HG03571 (cell line): ENCODE data around the gene CHRNA1.

Source experiments
- ATAC-seq: cut with Tn5 transposase; IDR thresholded peaks from one replicate; pipeline ENCODE4 v1.9.1; 2021; ENCODE audit not compliant: unreplicated experiment

Gene CHRNA1

DNA sequence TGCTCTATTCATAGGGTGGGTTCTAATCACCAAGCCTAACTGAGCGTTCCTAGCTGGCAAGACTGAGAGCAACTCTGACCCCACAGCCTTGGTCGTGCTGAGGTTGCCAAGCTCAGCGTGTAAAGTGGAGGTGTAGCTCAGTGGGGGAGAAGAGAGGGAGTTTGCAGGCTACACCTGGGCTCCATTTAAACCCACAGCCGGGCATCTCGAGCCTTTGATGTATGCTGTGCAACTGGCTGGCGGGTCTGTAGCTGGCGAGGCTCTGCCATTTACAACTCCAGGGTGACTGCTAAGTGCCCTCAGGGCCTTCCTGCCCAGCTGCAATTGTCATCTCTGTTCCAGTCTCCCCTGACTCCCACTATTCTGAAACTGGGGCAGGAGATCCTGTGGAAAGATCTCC, 20.0 kb upstream of the CHRNA1 start:
- no peak for ATAC-seq

DNA sequence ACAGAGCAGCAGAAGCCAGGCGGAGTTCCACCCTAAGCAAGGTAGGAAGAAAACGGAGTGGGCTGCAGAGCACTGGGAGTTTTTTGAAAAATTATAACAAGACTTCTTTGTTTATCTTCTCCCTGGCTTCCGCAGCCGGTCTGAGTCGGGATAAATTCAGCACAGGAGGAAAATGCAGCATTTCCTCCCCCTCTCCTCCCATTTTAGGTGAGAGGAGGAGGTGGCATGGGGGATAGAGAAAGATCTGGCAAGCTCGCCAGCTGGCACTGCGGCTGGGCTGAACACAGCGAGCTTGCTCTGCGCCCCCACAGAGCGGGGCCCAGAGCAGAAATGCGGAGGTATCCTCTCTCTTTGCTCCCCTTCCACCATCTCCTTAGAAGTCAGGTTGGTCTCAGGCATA, 17.7 kb upstream of the CHRNA1 start:
- no peak for ATAC-seq

DNA sequence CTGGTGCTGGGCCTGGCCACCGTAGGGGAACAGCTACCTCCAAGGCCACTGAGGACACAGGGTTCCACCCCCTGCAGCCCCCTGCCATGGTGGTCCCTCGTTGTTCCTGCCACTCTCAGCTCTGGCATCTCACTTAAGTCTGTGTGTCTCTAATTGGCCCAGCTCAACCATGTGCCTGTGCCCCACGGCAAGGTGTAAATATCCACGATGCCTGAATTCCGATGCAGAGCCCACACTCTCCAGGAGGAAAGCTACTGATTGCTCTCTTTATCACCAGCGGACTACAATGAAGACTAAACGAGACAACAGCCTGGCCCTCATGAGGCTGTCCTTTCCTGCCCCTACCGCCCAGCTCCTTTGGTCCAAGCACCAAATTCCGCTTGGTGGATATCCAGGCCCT, 17.0 kb upstream of the CHRNA1 start:
- no peak for ATAC-seq

DNA sequence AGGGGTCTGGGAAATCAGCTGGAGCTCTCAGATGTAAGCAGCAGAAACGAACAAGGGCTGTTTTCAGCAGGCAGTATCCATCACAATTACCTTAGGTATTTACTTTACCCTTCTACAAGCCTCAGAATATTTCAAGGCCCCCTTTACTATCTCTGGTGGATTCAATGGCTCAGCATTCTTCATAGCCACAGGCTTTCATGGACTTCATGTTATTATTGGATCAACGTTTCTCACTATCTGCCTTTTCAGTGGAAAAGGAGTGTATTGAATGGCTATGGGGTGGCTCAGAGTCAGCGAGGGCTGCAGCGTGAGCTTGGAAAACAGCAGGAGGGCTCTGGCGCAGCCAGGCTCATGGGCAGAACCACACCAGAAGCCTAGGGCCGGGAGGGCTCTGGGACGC, 16.6 kb upstream of the CHRNA1 start:
- no peak for ATAC-seq

DNA sequence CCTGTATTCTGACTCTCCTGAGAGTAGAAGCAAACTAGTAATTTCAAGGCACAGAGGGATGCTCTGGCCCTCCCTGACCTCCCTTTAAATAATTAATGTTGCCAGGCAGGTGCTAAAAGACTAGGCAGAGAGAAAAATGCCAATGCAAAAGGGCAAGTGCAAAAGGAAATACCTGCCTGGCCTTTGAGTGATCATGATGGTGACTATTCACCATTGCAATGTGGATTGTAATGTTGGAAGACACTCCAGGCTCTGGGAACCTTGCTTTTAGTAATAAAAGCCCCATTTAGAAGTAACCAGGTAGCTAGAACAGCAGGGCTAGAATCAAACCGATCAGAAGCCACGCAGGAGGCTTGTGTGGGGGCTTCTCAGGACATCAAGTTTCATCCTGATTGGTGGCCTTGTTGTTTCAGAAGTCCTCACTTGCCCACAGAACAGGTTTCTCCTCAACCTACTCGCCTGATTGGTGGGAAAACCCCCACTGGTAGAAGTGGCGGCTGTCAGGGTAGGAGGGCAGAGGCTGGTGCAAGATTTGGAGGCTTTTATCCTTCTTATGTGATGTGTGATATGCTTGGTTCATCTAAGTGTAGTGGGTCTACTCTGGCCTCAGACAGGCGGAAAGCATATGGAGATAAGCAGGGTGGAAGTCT, 16.0 kb upstream of the CHRNA1 start:
- ATAC-seq: no peak

DNA sequence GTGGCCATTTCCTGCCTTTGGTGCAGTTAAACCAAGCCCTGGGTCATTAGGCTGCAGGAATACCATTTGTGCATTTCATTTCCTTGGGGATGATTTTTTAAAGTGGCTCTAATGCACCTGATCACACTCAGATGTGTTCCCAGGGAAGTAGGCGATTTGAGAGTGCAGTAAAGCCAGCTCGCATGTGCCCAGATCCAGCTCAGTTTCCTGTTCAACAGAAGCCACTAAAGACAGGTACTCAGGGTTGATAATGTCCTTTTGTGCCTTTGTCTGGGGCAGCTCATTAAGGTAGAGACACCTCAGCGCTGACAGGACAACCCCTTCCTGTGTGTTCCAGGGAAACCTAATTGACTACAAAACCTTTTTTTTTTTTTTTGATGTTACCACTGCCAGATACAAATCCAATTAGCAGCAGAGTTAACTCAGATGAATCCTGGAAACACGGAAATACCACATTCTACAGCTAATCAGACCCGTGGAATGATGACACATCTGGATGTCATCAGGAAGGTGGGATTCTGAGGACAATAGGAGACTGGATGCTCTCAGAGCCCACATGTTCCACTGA, 15.2 kb upstream of the CHRNA1 start:
- ATAC-seq: no peak

DNA sequence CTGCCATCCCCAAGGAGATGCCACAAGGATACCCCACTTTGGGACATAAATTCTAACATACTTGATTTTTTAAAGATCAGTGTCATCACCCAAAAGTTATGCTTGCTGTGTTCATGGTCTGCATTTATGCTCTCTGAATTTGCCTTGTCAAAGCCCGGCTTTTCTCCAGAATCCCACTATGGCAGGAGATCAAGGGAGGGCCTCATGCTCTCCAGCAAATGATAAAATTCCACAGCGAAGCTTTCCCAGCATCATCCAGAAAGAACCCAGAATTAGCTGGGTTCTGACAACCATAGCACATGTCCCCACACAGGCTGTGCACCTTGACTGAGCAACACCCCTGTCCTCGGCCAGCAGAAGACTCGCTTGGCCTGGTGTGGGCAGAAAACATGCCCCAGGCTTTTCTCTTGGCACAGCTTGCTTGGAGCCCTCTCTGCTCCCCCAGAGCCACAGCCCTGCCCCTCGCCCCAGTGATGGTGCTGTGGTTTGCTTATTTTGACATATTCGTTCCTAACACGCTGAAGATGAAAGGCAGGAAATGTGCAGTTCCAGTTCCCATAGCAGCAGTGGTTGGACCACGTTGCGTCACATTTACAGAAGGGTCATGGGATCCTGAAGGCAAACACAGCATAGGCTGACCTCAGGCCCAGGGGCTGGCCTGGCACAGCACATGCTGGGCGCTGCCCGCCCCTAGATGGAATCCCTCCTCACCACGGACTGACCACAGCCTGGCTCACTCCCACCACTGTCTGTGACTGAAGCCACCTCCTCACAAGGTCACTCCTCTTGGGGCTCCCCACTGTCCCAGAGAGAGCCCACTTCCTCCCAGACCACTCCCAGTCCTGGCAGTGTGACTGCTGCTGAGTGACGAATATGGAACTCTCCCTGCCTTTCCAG, 14.1 kb upstream of the CHRNA1 start:
- no peak for ATAC-seq

DNA sequence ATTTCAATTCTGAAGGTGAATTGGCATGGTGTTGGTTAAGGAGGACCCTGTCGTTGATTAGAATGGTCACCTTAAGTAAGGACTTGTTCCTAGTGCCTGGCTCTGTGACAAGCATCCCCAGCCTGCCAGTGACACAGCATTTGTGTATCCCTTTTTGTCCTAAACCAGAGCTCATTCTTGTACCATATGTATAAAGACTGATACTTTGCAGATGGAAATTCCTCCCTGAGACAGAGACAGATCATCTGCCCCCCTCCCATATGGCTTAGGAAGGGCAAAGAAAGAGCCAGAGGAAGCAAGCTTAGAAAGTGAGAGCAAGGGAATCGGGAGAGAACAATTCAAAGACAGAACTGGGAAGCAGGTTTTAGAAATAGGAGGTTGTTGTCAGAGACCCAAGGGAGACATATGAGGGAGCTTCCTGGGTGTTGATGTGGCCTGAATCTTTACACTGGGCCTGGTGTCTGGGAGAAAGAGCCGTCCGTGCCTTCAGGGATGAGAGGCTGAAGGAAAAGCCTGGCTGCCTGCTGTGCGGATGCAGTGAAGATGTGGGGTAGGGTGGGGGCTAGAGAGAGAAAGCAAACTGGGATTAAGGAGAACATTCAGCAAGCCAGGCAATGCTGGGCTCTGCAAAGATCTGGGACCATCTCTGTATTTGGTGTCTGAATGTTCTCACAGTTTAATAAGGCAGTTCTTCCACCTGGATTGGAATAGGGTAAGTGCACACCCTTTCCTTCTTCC, 13.2 kb upstream of the CHRNA1 start:
- no peak for ATAC-seq

DNA sequence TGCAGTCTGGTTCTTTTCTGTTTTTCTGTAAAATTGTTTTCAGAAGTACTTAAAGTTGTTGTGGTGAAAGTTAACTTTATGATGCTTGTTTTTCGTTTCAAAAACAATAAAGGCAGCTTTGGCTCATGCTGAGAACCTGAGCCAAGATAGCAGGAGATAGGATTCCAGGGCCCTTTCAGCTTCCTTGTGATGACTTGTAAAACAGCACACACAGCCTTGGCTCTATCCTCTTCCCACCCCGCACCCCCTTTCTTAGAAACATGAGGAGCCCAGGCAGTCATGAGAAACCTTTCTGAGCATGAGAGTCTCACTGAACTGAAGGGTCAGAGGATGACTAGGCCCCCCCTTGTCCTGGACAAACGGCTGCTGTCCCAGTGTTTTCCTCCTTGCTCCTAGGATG, 12.4 kb upstream of the CHRNA1 start:
- no peak for ATAC-seq

DNA sequence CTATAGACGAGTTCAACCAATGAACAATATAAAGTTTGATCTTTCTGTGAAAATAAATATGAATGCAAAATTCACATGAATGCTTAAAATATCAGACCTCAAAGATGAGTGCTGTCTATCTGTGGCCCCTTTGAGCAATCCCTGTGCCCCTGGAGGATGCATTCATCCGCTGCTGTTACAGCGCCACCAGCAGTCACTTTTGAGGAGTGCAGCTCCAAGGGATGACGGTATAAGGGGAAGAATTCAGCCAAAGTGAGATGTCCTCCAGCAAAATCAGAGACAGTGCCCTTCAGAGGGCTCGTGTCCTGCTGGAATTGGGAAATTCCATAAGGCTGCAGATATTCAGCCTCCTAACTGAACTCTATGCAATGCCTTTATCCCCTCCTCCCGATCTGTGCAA, 12.0 kb upstream of the CHRNA1 start:
- no peak for ATAC-seq

DNA sequence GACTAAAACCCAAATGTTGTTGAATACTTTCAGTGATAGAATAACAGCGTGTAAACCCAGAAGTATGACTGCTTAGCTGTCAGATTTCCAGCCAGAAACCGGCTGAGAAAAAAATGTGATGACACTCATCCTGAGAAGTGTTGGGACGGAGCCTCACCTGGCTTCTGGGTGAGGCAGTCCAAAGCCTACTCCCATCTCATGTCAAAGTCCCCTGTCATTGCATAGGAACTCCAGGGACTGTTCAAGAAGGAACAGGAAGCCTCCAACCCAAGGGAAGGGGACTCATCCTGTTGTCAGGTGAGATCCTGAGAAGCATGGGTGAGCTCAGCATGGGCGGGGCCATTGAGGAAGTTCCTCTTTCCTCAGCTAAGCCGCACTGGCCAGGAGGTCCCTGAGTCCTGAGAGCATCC, 11.3 kb upstream of the CHRNA1 start:
- no peak for ATAC-seq

DNA sequence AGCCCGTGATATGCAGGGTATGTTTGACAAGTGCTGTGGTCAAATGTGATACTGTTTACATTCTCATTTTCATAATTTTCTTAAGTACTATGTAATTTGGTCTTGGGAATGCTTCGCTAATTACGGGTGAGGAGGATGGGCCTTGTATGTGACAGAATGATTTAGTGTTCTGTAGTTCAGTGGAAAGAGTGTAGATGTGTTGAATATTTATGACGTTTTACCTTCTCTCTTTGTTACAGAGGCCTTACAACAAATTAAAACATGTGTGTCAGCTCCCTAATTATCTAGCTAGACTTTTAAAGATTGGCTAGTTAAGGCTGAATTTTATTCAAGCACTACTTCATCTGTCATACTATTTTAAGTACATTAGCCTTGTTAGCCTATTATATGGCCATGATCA, 10.6 kb upstream of the CHRNA1 start:
- no peak for ATAC-seq

DNA sequence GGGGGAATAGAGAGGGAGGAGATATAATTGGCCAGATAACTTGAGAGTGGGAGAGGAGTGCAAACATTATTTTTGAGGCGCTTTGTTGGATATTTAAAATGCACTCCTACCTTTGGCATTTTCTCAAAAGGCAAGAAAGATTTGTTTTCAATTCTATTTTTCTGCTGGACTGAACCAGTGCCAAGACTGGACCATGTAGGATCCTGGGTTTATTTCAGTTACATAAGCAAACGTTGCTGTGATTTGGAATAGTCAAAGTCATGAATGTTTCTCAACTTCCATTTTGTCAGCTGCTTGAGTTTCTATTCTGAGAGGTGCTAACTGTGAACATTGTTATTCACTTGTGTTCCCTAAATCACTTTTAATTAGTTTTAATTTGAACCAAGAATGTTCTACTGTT, 8.9 kb upstream of the CHRNA1 start:
- no peak for ATAC-seq

DNA sequence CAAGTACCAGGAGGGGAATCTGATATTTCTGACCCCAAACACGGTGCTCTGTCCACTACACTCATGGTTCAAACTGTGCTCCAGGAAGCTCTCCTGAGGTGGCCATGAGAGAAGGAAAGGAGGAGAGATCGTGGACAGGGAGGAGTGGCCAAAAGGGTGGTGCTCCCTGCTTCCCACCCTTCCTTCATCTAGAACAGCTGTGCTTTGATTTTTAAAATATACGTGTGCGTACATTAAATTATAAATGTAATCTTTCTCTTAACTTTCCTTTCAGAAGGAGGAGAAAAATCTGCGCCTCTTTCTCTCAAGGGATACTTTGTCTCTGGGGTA, 8.2 kb upstream of the CHRNA1 start:
- ATAC-seq: no peak

DNA sequence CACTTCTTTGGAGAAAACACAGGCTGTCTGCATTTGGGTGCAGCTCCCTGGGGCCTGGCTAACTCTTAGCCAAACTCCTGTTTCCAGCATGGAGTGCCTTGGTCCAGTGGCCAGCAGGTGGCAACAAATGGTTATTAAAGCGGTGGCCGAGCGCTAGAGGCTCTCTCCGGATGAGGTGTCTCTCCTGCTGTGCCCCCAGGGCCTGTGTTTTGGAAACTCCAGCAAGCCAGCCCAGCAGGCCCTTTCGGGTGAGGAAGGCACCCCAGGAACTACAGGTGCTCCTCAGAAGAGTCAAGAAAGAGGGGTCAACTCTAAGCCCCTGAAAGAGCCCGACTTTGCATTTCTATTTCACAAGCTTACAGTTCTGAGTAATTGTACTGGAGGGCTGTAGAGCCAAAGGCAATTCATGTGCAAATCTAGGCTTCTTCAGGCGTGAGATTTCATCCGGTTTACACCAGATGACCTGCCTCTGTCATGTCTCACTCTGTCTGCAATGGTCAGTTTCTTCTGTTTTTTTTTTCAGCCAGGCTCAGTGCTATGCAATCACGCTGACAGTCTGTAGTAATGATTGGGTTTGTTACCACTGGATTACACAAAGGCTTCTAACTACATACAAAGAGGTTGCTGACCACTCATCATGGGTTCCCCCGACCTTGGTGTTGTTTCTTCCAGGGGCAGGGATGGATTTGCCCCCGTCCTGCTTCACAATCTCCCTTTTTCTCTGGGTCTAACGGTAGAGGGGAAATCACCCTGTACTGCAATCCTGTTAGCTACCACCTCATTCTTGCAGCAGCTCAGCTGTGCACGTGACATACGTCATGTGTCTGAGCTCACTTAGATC, 7.6 kb upstream of the CHRNA1 start:
- ATAC-seq: peak; percentile 72

DNA sequence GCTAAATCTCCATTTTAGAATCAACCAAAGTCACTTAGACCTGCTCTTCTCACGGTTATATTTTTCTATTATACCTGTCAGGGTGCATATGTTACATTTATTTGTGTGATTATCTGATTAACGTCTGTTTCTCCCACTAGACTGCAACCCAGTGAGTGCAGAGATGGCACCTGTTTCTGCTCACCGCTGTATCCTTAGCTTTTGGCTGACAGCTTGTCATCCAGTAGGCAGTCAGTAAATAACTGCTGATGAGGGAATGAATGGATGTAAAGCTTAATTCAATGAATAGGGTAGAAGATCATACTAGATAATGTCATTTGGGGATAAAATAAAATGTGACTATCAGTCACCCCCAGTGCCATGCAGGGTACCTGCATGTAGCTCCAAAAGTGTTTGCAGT, 6.9 kb upstream of the CHRNA1 start:
- ATAC-seq: no peak

DNA sequence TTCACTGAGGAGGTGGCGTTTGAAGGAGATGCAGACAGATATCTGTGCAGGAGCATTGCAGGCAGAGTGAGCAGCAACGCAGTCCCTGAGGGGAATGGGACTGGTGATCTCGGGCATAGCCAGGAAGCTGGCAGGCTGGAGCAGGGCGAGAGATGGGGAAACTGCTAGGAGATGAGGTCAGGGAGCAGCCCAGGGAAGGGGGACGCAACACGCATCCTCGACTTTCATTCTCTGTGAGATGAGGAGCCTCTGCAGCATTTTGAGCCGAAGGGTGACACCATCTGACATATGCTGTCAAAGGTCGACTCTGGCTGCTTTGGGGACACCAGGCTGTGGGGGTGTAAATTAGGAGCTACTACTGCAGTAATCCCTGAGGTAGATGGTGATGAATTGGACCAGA, 4.3 kb upstream of the CHRNA1 start:
- no peak for ATAC-seq

DNA sequence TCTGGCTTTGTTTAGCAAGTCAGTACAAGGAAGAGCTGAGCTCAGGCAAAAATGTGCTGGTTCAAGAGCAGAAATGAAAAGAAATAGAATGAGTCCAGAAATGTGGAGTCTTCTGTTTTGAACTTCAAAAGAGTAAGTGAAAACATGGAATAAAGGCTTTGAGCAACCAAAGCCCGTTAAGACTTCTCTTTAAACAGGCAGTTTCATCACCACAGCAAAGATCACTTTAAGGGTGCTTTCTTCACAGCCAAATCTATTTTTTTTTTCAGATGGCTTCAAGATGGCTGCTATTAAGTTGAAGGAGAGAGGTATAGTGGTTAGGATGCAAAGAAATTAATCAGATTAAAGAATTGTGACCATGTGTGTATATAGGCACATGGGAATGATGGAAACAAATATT, 2.0 kb upstream of the CHRNA1 start:
- no peak for ATAC-seq

DNA sequence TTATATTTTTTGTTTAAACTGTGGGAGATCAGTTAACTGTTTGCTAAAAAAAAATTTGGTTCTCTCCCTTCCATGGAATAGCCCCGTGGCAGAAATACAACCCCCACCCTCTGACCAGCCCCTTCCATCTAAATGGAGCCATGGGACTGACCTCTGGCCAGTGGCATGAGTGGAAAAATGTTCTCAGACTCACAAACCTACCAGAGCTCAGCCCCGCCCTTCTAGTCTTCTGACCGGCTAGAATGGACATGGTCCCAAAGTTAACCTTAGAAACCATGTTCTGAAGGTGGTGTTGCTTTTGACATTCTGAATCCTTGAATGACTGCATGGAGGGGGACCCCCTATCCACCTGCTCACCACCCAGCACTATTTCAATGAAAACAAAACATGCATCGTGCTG, 1.3 kb upstream of the CHRNA1 start:
- no peak for ATAC-seq

DNA sequence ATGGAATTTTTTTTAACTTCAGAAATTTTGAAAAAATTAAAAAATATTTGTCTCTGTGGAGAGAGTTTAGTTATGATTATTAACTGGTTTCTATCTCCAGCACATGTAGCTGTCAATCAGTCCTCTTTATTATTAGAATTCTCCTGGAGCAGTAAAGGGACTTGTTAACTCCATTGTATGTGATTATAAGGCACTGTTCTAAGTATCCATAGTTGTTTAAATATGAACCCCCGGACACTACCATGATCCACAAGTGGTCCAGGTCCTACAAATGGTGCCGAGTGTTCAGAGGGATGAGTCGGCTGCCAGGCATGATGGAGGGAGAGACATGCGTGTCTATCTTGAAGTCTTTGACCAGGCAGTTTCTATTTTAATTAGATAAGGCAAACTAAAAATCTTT, 492 bp downstream of the CHRNA1 start:
- ATAC-seq: no peak

DNA sequence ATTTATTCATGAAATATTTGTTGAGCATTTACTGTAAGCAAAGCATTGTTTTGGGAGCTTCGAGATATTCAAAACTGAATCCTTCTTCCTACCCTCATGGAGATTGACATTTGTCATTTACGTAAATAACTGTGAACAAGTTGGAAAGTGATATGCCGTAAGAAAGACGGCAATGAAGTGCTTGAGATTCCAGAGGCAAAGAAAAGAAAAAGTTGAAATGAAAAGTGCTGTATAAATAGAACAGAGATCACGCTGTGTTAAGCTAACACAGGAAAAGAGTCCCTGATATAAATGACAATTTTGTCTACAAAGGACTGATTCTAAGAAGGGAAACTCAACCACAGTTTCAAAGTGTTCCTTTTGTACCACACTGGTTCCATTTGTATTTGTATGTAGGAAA, 1.8 kb downstream of the CHRNA1 start:
- ATAC-seq: no peak
